Neural progenitor cell (in vitro differentiated cells): ENCODE measurements around the gene RPS16. TPM values are rescaled to one million over a fixed set of nuclear protein-coding genes. Genes with fewer than 3 reads are reported as not detected.

Source experiments
- DNase-seq: peaks from one replicate; pipeline ENCODE4 v3.0.0-alpha.2; 2016; ENCODE audit warnings: low spot score
- H2AFZ ChIP-seq: fragments of 200-600 bp; sonication (generic); replicated peaks from 2 replicates; pipeline ENCODE4 v1.6.1; 2016; ENCODE audit warnings: antibody characterized with exemption
- H3F3A ChIP-seq: fragments of 200-600 bp; sonication (generic); 2 replicates; pipeline ENCODE4 v1.6.1; 2016; ENCODE audit warnings: antibody characterized with exemption, low read depth
- H3K27ac ChIP-seq: fragments of 200-600 bp; sonication (generic); 2 replicates; pipeline ENCODE4 v1.5.1; 2016; ENCODE audit warnings: mild to moderate bottlenecking
- H3K27me3 ChIP-seq: fragments of 200-600 bp; sonication (generic); 2 replicates; pipeline ENCODE4 v1.6.1; 2016; ENCODE audit warnings: mild to moderate bottlenecking, moderate library complexity
- H3K36me3 ChIP-seq: fragments of 200-600 bp; sonication (generic); 2 replicates; pipeline ENCODE4 v1.5.1; 2016
- H3K4me1 ChIP-seq: fragments of 200-600 bp; sonication (generic); 2 replicates; pipeline ENCODE4 v1.6.1; 2016; ENCODE audit warnings: mixed run types
- H3K4me2 ChIP-seq: fragments of 200-600 bp; sonication (generic); 2 replicates; pipeline ENCODE4 v1.6.1; 2016
- H3K4me3 ChIP-seq: fragments of 200-600 bp; sonication (generic); 2 replicates; pipeline ENCODE4 v1.5.1; 2016
- H3K79me2 ChIP-seq: fragments of 200-600 bp; sonication (generic); 2 replicates; pipeline ENCODE4 v1.6.1; 2016; ENCODE audit warnings: low read depth
- H3K9ac ChIP-seq: fragments of 200-600 bp; sonication (generic); 2 replicates; pipeline ENCODE4 v1.6.1; 2016
- H3K9me3 ChIP-seq: fragments of 200-600 bp; sonication (generic); 2 replicates; pipeline ENCODE4 v1.5.1; 2016; ENCODE audit warnings: low read depth
- H4K20me1 ChIP-seq: fragments of 200-600 bp; sonication (generic); 2 replicates; pipeline ENCODE4 v1.6.1; 2016; ENCODE audit warnings: low read depth
- H3K27ac Mint-ChIP-seq: 3 replicates; pipeline ENCODE4 v1.8.0; 2021; ENCODE audit warnings: mixed read lengths
- H3K27me3 Mint-ChIP-seq: 2 replicates; pipeline ENCODE4 v1.8.0; 2022; ENCODE audit warnings: low read depth, mild to moderate bottlenecking, inconsistent platforms, moderate library complexity, mixed read lengths; ENCODE audit not compliant: insufficient read depth
- H3K36me3 Mint-ChIP-seq: 3 replicates; pipeline ENCODE4 v1.8.0; 2021; ENCODE audit warnings: mixed read lengths
- H3K4me1 Mint-ChIP-seq: 3 replicates; pipeline ENCODE4 v1.8.0; 2021; ENCODE audit warnings: mixed read lengths
- H3K4me3 Mint-ChIP-seq: 3 replicates; pipeline ENCODE4 v1.8.0; 2021; ENCODE audit warnings: mild to moderate bottlenecking, moderate library complexity, mixed read lengths
- H3K9me3 Mint-ChIP-seq: 3 replicates; pipeline ENCODE4 v1.8.0; 2020; ENCODE audit warnings: mixed read lengths
- EZH2 ChIP-seq: fragments of 200-600 bp; sonication (generic); IDR thresholded peaks from 2 replicates; pipeline ENCODE4 v1.6.1; 2017; ENCODE audit warnings: antibody characterized with exemption, mild to moderate bottlenecking, moderate library complexity
- EZH2phosphoT487 ChIP-seq: fragments of 200-600 bp; sonication (generic); IDR thresholded peaks from 2 replicates; pipeline ENCODE4 v1.6.1; 2017; ENCODE audit warnings: antibody characterized with exemption
- total RNA-seq: library from RNA; depleted of rRNA; stranded (reverse); fragments of >200 nt; gene quantifications from 2 replicates; pipeline ENCODE4 v1.2.3, GENCODE V29; 2015; ENCODE audit warnings: low replicate concordance
- TF ChIP-seq, protein P1 (sequence below): fragments of 200-600 bp; sonication (generic); IDR thresholded peaks from 2 replicates; pipeline ENCODE4 v1.5.1; 2017; ENCODE audit warnings: antibody characterized with exemption, mild to moderate bottlenecking

Gene RPS16
- total RNA-seq, 1 donor from 2014 or later: 94.8 TPM

- H3K4me3 Mint-ChIP-seq: peak overlapping the region; percentile 52
- no peak overlapping the region for H3K9ac ChIP-seq
- H3K27ac Mint-ChIP-seq: no peak overlapping the region
- peaks cover 6% of the 10 kb centered on the region for H3K27me3 Mint-ChIP-seq
- no peak overlapping the region for H3K4me2 ChIP-seq
- H3K79me2 ChIP-seq: no peaks in the 10 kb centered on the region
- no peak overlapping the region for H3K4me3 ChIP-seq
- H3K4me1 Mint-ChIP-seq: no peaks in the 10 kb centered on the region
- H3K27ac ChIP-seq: no peak overlapping the region
- peaks cover 41% of the 10 kb centered on the region for H3K36me3 Mint-ChIP-seq
- no peaks in the 10 kb centered on the region for H3K4me1 ChIP-seq
- H3F3A ChIP-seq: no peaks in the 10 kb centered on the region
- H2AFZ ChIP-seq: no peak overlapping the region
- no peaks in the 10 kb centered on the region for H4K20me1 ChIP-seq
- H3K9me3 ChIP-seq: no peaks in the 10 kb centered on the region
- H3K9me3 Mint-ChIP-seq: no peaks in the 10 kb centered on the region
- TF ChIP-seq EZH2: no peak
- TF ChIP-seq, protein P1, sequence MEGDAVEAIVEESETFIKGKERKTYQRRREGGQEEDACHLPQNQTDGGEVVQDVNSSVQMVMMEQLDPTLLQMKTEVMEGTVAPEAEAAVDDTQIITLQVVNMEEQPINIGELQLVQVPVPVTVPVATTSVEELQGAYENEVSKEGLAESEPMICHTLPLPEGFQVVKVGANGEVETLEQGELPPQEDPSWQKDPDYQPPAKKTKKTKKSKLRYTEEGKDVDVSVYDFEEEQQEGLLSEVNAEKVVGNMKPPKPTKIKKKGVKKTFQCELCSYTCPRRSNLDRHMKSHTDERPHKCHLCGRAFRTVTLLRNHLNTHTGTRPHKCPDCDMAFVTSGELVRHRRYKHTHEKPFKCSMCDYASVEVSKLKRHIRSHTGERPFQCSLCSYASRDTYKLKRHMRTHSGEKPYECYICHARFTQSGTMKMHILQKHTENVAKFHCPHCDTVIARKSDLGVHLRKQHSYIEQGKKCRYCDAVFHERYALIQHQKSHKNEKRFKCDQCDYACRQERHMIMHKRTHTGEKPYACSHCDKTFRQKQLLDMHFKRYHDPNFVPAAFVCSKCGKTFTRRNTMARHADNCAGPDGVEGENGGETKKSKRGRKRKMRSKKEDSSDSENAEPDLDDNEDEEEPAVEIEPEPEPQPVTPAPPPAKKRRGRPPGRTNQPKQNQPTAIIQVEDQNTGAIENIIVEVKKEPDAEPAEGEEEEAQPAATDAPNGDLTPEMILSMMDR: no peak
- TF ChIP-seq EZH2phosphoT487: no peak
- no peak for DNase-seq
- no peaks in the 10 kb centered on the region for H3K36me3 ChIP-seq
- no peaks in the 10 kb centered on the region for H3K27me3 ChIP-seq
These were observed 36.2 kb upstream of the RPS16 start for GRCh38 chr19:39471756-39472536.

- H3K36me3 Mint-ChIP-seq: peaks cover 42% of the 10 kb centered on the region
- H3F3A ChIP-seq: no peaks in the 10 kb centered on the region
- peaks cover 6% of the 10 kb centered on the region for H3K27me3 Mint-ChIP-seq
- no peaks in the 10 kb centered on the region for H3K9me3 Mint-ChIP-seq
- TF ChIP-seq EZH2phosphoT487 (no peak), EZH2 (no peak)
- TF ChIP-seq, protein P1: no peak
- no peak overlapping the region for H3K27ac Mint-ChIP-seq
- H2AFZ ChIP-seq: no peak overlapping the region
- H4K20me1 ChIP-seq: no peaks in the 10 kb centered on the region
- DNase-seq: no peak
- no peak overlapping the region for H3K9ac ChIP-seq
- H3K27ac ChIP-seq: no peak overlapping the region
- H3K4me3 Mint-ChIP-seq: no peak overlapping the region
- H3K36me3 ChIP-seq: no peaks in the 10 kb centered on the region
- H3K9me3 ChIP-seq: no peaks in the 10 kb centered on the region
- H3K27me3 ChIP-seq: no peaks in the 10 kb centered on the region
- H3K79me2 ChIP-seq: no peaks in the 10 kb centered on the region
- H3K4me1 ChIP-seq: no peaks in the 10 kb centered on the region
- H3K4me1 Mint-ChIP-seq: no peaks in the 10 kb centered on the region
- H3K4me3 ChIP-seq: no peak overlapping the region
- no peak overlapping the region for H3K4me2 ChIP-seq
These were observed 35.1 kb upstream of the RPS16 start for GRCh38 chr19:39470724-39471339.

DNA sequence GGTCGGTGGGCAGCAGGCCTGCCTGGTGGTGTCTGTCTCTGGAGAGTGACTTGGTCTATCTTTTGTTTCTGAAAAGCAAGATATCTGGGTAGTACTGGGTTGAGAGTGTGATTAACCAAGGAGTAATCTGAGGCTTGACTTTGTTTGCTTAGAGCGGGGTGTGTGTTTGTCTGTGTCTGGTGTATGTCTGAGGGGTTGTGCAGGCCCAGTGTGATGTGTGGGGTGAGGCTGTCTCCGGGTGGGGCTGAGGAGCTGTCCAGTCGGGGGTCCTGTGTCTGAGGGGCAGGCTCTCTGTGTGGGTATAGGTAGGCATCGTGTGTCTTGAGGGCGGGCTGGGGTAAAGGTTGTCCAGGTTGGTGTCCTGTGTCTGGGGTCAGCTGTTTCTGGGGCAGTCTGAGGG, 33.8 kb upstream of the RPS16 start:
- no peaks in the 10 kb centered on the region for H3F3A ChIP-seq
- Mint-ChIP-seq H3K27me3 (peaks cover 6% of the 10 kb centered on the region), H3K27ac (no peak overlapping the region), H3K4me3 (peak overlapping the region; percentile 17), H3K36me3 (peaks cover 44% of the 10 kb centered on the region), H3K9me3 (no peaks in the 10 kb centered on the region), H3K4me1 (no peaks in the 10 kb centered on the region)
- no peak overlapping the region for H3K27ac ChIP-seq
- H4K20me1 ChIP-seq: no peaks in the 10 kb centered on the region
- no peak overlapping the region for H2AFZ ChIP-seq
- H3K9me3 ChIP-seq: no peaks in the 10 kb centered on the region
- H3K4me3 ChIP-seq: no peak overlapping the region
- H3K36me3 ChIP-seq: no peaks in the 10 kb centered on the region
- DNase-seq: no peak
- H3K27me3 ChIP-seq: no peaks in the 10 kb centered on the region
- TF ChIP-seq, protein P1: no peak
- TF ChIP-seq EZH2: no peak
- no peak for TF ChIP-seq EZH2phosphoT487
- no peaks in the 10 kb centered on the region for H3K4me1 ChIP-seq
- H3K9ac ChIP-seq: no peak overlapping the region
- no peak overlapping the region for H3K4me2 ChIP-seq
- H3K79me2 ChIP-seq: no peaks in the 10 kb centered on the region
